Neuronal stem cell (in vitro differentiated cells): ENCODE measurements around the gene TCN2.
"Not testable (repeated sequence)": the region's sequence is repeated elsewhere in the genome, so short reads cannot be mapped to it uniquely, and the experiment has no call there.

Source experiments
- DNase-seq: peaks from one replicate; pipeline ENCODE4 v3.0.0-alpha.2; 2013; ENCODE audit warnings: low spot score
- H2AFZ ChIP-seq: one replicate; pipeline ENCODE4 v1.6.1; 2013; ENCODE audit warnings: mild to moderate bottlenecking, low read length, inconsistent platforms
- H2AK5ac ChIP-seq: 2 replicates; pipeline ENCODE4 v1.6.1; 2013; ENCODE audit warnings: low read depth, mild to moderate bottlenecking, inconsistent platforms, low read length, moderate library complexity, mixed read lengths
- H2BK120ac ChIP-seq: 2 replicates; pipeline ENCODE4 v1.6.1; 2013; ENCODE audit warnings: low read depth, mild to moderate bottlenecking, inconsistent platforms, low read length, moderate library complexity, mixed read lengths
- H2BK12ac ChIP-seq: one replicate; pipeline ENCODE4 v1.6.1; 2013; ENCODE audit warnings: low read length, inconsistent platforms
- H2BK15ac ChIP-seq: 2 replicates; pipeline ENCODE4 v1.6.1; 2013; ENCODE audit warnings: mild to moderate bottlenecking, low read length, inconsistent platforms, mixed read lengths
- H2BK5ac ChIP-seq: one replicate; pipeline ENCODE4 v1.6.1; 2013; ENCODE audit warnings: inconsistent platforms, mild to moderate bottlenecking, low read length, moderate library complexity
- H3K14ac ChIP-seq: one replicate; pipeline ENCODE4 v1.6.1; 2013; ENCODE audit warnings: low read length, inconsistent platforms
- H3K18ac ChIP-seq: 2 replicates; pipeline ENCODE4 v1.6.1; 2013; ENCODE audit warnings: low read length, inconsistent platforms
- H3K23ac ChIP-seq: 2 replicates; pipeline ENCODE4 v1.6.1; 2013; ENCODE audit warnings: low read depth, mild to moderate bottlenecking, mixed read lengths, low read length, inconsistent platforms; ENCODE audit not compliant: poor library complexity
- H3K27ac ChIP-seq: replicated peaks from 3 replicates; pipeline ENCODE4 v1.5.1; 2013; ENCODE audit warnings: low read length, inconsistent platforms
- H3K27me3 ChIP-seq, 3 experiments: 2 replicates each; pipeline ENCODE4 v1.6.1; 2013; ENCODE audit warnings: low read length in 3 of 3, mild to moderate bottlenecking in 2 of 3, inconsistent platforms in 1 of 3, low read depth in 1 of 3, mixed read lengths in 1 of 3, moderate library complexity in 1 of 3; ENCODE audit not compliant: control insufficient read depth in 3 of 3, insufficient read depth in 3 of 3
- H3K36me3 ChIP-seq, 2 donors: replicated peaks in 1 of 2; 2 replicates each; pipeline ENCODE4 v1.6.1; 2013; ENCODE audit warnings: low read length in 2 of 2; ENCODE audit not compliant: control insufficient read depth in 2 of 2, insufficient read depth in 2 of 2
- H3K4ac ChIP-seq: 2 replicates; pipeline ENCODE4 v1.6.1; 2013; ENCODE audit warnings: inconsistent platforms, mild to moderate bottlenecking, low read length, moderate library complexity
- H3K4me1 ChIP-seq, 2 donors: 1 replicate in 1 of 2; 2 replicates in 1 of 2; pipeline ENCODE4 v1.6.1; 2013; ENCODE audit warnings: low read length in 2 of 2, low read depth in 1 of 2; ENCODE audit not compliant: control insufficient read depth in 2 of 2, insufficient read depth in 1 of 2
- H3K4me2 ChIP-seq: one replicate; pipeline ENCODE4 v1.6.1; 2013; ENCODE audit warnings: mild to moderate bottlenecking, low read length, inconsistent platforms; ENCODE audit not compliant: insufficient read depth, poor library complexity, severe bottlenecking
- H3K4me3 ChIP-seq, 2 donors: 2 replicates each; pipeline ENCODE4 v1.5.1; 2013; ENCODE audit warnings: low read length in 2 of 2, mild to moderate bottlenecking in 2 of 2, inconsistent platforms in 1 of 2, moderate library complexity in 1 of 2
- H3K79me1 ChIP-seq: one replicate; pipeline ENCODE4 v1.6.1; 2013; ENCODE audit warnings: low read depth, mild to moderate bottlenecking, inconsistent platforms, low read length, moderate library complexity
- H3K9ac ChIP-seq: one replicate; pipeline ENCODE4 v1.6.1; 2013; ENCODE audit warnings: mild to moderate bottlenecking, low read depth, low read length, inconsistent platforms; ENCODE audit not compliant: poor library complexity
- H3K9me3 ChIP-seq, 2 donors: replicated peaks in 1 of 2; 2 replicates each; pipeline versions ENCODE3 to v1.6.1; 2013; ENCODE audit warnings: low read length in 2 of 2, mild to moderate bottlenecking in 2 of 2, inconsistent platforms in 1 of 2, low read depth in 1 of 2, mixed read lengths in 1 of 2, moderate library complexity in 1 of 2; ENCODE audit not compliant: control insufficient read depth in 2 of 2, insufficient read depth in 1 of 2
- H4K8ac ChIP-seq: one replicate; pipeline ENCODE4 v1.6.1; 2013; ENCODE audit warnings: low read depth, mild to moderate bottlenecking, inconsistent platforms, low read length, moderate library complexity
- H4K91ac ChIP-seq: one replicate; pipeline ENCODE4 v1.6.1; 2013; ENCODE audit warnings: low read length, low read depth, mild to moderate bottlenecking, inconsistent platforms; ENCODE audit not compliant: poor library complexity
- WGBS, 2 donors: extraction: QIAGEN DNeasy Blood & Tissue Kit; methylation state at CpG; one replicate each; pipeline ENCODE4 v1.1.7; 2013; ENCODE audit warnings: missing lambda C conversion rate in 2 of 2, mixed read lengths in 1 of 2; ENCODE audit not compliant: insufficient read length in 2 of 2, insufficient replicate concordance in 1 of 2; ENCODE audit errors: extremely low coverage in 2 of 2; 5-methylcytosine and 5-hydroxymethylcytosine counted together

The TCN2 gene

DNA sequence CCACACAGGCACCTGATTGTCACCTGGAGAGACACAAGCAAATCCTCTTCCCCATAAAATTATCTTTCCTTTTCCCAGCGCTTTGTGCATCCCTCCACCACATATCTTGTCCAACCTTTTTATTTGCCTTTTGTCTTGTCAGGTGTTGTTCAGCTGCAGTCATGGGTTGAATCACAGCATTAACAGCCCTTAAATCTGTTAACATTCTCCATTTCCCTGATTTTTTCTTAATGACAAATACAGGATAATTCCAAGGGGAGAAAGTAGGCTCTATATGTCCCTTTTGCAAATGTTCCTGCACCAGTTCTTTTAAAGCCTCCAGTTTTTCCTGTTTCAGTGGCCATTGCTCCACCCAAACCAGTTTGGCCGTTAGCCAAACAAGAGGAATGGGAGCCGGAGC, 69.6 kb downstream of the TCN2 start:
- not testable (repeated sequence) for H2AFZ ChIP-seq, H3K23ac ChIP-seq, H2BK12ac ChIP-seq, H4K91ac ChIP-seq, H3K14ac ChIP-seq, H2BK5ac ChIP-seq, H3K36me3 ChIP-seq, H4K8ac ChIP-seq, H3K4me1 ChIP-seq, H3K9me3 ChIP-seq, H2BK120ac ChIP-seq, H3K4ac ChIP-seq, H3K79me1 ChIP-seq, H3K18ac ChIP-seq, H2AK5ac ChIP-seq, H3K4me3 ChIP-seq, DNase-seq, H2BK15ac ChIP-seq, H3K4me2 ChIP-seq, H3K9ac ChIP-seq, H3K27ac ChIP-seq
- no CpG with 5 or more reads among the region's 3 CpGs for WGBS, 2 donors
- peaks cover 0 to 23% (median 0%) of the 10 kb centered on the region in 3 experiments for H3K27me3 ChIP-seq
